ENCODE results near the gene ZBTB34. TPM values are rescaled to one million over a fixed set of nuclear protein-coding genes. Genes with fewer than 3 reads are reported as not detected.

ZBTB34 gene
- total RNA-seq, 1 experiment from 2014 or later, result 1.6 TPM

DNA sequence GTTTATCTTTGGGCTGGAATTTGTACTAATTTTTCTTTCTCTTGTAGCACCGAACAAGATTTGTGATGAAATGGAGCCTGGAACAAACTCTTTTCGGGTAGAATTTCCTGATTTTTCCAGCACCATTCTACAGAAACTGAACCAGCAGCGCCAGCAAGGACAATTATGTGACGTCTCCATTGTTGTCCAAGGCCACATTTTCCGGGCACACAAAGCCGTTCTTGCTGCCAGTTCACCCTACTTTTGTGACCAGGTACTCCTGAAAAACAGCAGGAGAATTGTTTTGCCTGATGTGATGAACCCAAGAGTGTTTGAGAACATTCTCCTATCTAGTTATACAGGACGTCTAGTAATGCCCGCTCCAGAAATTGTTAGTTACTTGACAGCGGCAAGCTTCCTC is 28.0 kb upstream of the ZBTB34 start:
- H3K9ac ChIP-seq (ENCODE audit: low read length), result no peak overlapping the region

DNA sequence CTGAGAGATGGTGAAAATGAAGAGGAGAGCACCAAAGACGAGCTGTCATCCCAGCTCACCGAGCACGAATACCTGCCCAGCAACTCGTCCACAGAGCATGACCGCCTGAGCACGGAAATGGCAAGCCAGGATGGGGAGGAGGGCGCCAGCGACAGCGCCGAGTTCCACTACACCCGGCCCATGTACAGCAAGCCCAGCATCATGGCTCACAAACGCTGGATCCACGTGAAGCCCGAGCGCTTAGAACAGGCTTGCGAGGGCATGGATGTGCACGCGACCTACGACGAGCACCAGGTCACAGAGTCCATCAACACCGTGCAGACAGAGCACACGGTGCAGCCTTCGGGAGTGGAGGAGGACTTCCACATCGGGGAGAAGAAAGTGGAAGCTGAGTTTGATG is 27.4 kb upstream of the ZBTB34 start:
- POLR2A ChIA-PET (ENCODE audit: unreplicated experiment), result no interaction called here
- peaks cover 14% of the 10 kb centered on the region; the same call in 1 of the 2 replicates for H3K36me3 ChIP-seq (ENCODE audit: low read depth, low read length)
- H3F3A ChIP-seq (ENCODE audit: low read length, unreplicated experiment), result no peaks in the 10 kb centered on the region
- intact Hi-C loops (cut with micrococcal nuclease), result no loop called here
- TF ChIP-seq EZH2 (IDR thresholded peaks at IDR 0.05; ENCODE audit: low read length, unreplicated experiment) (no peak), EZH2phosphoT487 (IDR thresholded peaks at IDR 0.05; ENCODE audit: borderline replicate concordance, low read length) (no peak)
- TF ChIP-seq, protein P1, sequence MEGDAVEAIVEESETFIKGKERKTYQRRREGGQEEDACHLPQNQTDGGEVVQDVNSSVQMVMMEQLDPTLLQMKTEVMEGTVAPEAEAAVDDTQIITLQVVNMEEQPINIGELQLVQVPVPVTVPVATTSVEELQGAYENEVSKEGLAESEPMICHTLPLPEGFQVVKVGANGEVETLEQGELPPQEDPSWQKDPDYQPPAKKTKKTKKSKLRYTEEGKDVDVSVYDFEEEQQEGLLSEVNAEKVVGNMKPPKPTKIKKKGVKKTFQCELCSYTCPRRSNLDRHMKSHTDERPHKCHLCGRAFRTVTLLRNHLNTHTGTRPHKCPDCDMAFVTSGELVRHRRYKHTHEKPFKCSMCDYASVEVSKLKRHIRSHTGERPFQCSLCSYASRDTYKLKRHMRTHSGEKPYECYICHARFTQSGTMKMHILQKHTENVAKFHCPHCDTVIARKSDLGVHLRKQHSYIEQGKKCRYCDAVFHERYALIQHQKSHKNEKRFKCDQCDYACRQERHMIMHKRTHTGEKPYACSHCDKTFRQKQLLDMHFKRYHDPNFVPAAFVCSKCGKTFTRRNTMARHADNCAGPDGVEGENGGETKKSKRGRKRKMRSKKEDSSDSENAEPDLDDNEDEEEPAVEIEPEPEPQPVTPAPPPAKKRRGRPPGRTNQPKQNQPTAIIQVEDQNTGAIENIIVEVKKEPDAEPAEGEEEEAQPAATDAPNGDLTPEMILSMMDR (conservative IDR thresholded peaks at IDR 0.05; ENCODE audit: low read depth, low read length), result no peak
- no peaks in the 10 kb centered on the region; the same call in 1 of the 2 replicates for H3K4me1 ChIP-seq (ENCODE audit: insufficient read depth, low read length)
- DNase-seq, result no peak
- no TSS peak for BruUV-seq (replicated peaks)
- peaks cover 18% of the 10 kb centered on the region; the same call in 1 of the 2 replicates for H3K79me2 ChIP-seq (ENCODE audit: low read length)
- H2AFZ ChIP-seq (ENCODE audit: low read length), result no peak overlapping the region
- H3K4me3 ChIP-seq (ENCODE audit: low read length), result no peak overlapping the region
- CTCF ChIA-PET, result no interaction called here
- H3K9ac ChIP-seq (ENCODE audit: low read length), result no peak overlapping the region
- H3K4me2 ChIP-seq (ENCODE audit: low read length), result no peak overlapping the region
- H4K20me1 ChIP-seq (ENCODE audit: low read length), result no peaks in the 10 kb centered on the region
- no peak for ATAC-seq
- H3K9me3 ChIP-seq (ENCODE audit: low read length), result no peaks in the 10 kb centered on the region
- no peaks in the 10 kb centered on the region for H3K27me3 ChIP-seq (ENCODE audit: low read length)
- no peak overlapping the region for H3K27ac ChIP-seq (ENCODE audit: low read length)
- no peaks in the 10 kb centered on the region for H3K9me2 ChIP-seq (replicated peaks; ENCODE audit: low read length)

More for the DNA sequence above, 28.0 kb upstream of the ZBTB34 start:
- no peak for DNase-seq
- Histone ChIP-seq H3K79me2 (ENCODE audit: low read length) (peaks cover 18% of the 10 kb centered on the region; the same call in 1 of the 2 replicates), H3K9me3 (ENCODE audit: low read length) (no peaks in the 10 kb centered on the region), H3F3A (ENCODE audit: low read length, unreplicated experiment) (no peaks in the 10 kb centered on the region), H3K27ac (ENCODE audit: low read length) (no peak overlapping the region), H4K20me1 (ENCODE audit: low read length) (no peaks in the 10 kb centered on the region), H3K4me2 (ENCODE audit: low read length) (no peak overlapping the region), H3K36me3 (ENCODE audit: low read depth, low read length) (peaks cover 14% of the 10 kb centered on the region; the same call in 1 of the 2 replicates), H3K4me3 (ENCODE audit: low read length) (no peak overlapping the region), H3K27me3 (ENCODE audit: low read length) (no peaks in the 10 kb centered on the region), H3K4me1 (ENCODE audit: insufficient read depth, low read length) (no peaks in the 10 kb centered on the region), H3K9me2 (replicated peaks; ENCODE audit: low read length) (no peaks in the 10 kb centered on the region), H2AFZ (ENCODE audit: low read length) (no peak overlapping the region)
- intact Hi-C loops (cut with micrococcal nuclease), result no loop called here
- no peak for ATAC-seq
- BruUV-seq (replicated peaks), result no TSS peak
- ChIA-PET POLR2A (ENCODE audit: unreplicated experiment) (interaction anchor here (0.6 kb wide), 1 partner anchor 223 kb away, joined by 8 read pairs; no protein-coding TSS in a partner anchor), CTCF (no interaction called here)
- TF ChIP-seq, protein P1 (conservative IDR thresholded peaks at IDR 0.05; ENCODE audit: low read depth, low read length), result no peak
- no peak for TF ChIP-seq EZH2 (IDR thresholded peaks at IDR 0.05; ENCODE audit: low read length, unreplicated experiment)
- TF ChIP-seq EZH2phosphoT487 (IDR thresholded peaks at IDR 0.05; ENCODE audit: borderline replicate concordance, low read length), result no peak

DNA sequence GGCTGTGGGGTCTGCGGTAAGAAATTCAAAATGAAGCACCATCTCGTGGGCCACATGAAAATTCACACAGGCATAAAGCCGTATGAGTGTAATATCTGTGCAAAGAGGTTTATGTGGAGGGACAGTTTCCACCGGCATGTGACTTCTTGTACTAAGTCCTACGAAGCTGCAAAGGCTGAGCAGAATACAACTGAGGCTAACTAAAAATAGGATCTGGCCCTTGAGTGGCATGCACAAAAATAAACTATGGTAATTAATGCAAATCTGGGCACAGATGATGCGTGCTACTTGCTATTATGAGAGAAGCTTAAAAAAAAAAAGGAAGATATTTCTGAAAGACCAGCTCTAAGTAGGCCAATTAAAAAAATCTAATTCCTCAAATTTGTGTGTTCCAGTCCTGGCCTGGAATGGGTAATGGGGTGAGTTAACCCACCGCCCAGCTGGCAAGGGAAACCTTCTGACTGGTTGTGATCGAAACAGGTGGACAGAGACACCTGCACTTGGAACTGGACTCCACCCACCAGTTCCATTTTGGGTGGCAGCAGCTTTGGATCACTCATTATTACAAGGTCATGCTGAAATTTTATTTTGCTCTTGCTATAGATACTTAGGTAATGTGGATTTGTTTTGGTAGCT is 26.6 kb upstream of the ZBTB34 start:
- H3K79me2 ChIP-seq (ENCODE audit: low read length), result peaks cover 16% of the 10 kb centered on the region; the same call in 1 of the 2 replicates
- H3K4me3 ChIP-seq (ENCODE audit: low read length), result no peak overlapping the region
- no peak for TF ChIP-seq EZH2 (IDR thresholded peaks at IDR 0.05; ENCODE audit: low read length, unreplicated experiment)
- TF ChIP-seq EZH2phosphoT487 (IDR thresholded peaks at IDR 0.05; ENCODE audit: borderline replicate concordance, low read length), result no peak
- DNase-seq, result no peak
- H3F3A ChIP-seq (ENCODE audit: low read length, unreplicated experiment), result no peaks in the 10 kb centered on the region
- H3K9ac ChIP-seq (ENCODE audit: low read length), result no peak overlapping the region
- no peaks in the 10 kb centered on the region; the same call in 1 of the 2 replicates for H3K4me1 ChIP-seq (ENCODE audit: insufficient read depth, low read length)
- no peak overlapping the region for H2AFZ ChIP-seq (ENCODE audit: low read length)
- H3K27ac ChIP-seq (ENCODE audit: low read length), result no peak overlapping the region
- no peaks in the 10 kb centered on the region for H3K9me3 ChIP-seq (ENCODE audit: low read length)
- no peak for ATAC-seq
- ChIA-PET CTCF (no interaction called here), POLR2A (ENCODE audit: unreplicated experiment) (no interaction called here)
- intact Hi-C loops (cut with micrococcal nuclease), result no loop called here
- no peaks in the 10 kb centered on the region for H4K20me1 ChIP-seq (ENCODE audit: low read length)
- H3K27me3 ChIP-seq (ENCODE audit: low read length), result no peaks in the 10 kb centered on the region
- no peaks in the 10 kb centered on the region for H3K9me2 ChIP-seq (replicated peaks; ENCODE audit: low read length)
- peaks cover 14% of the 10 kb centered on the region; the same call in 1 of the 2 replicates for H3K36me3 ChIP-seq (ENCODE audit: low read depth, low read length)
- H3K4me2 ChIP-seq (ENCODE audit: low read length), result no peak overlapping the region
- BruUV-seq (replicated peaks), result TSS peak; percentile 9

All from PC-3 (cell line).